Panc1 (cell line): ENCODE results near the gene SLC25A13. TPM values are rescaled to one million over a fixed set of nuclear protein-coding genes. Genes with fewer than 3 reads are reported as not detected.

Source experiments
- ATAC-seq: fragments of 200-7000 bp; cut with Tn5 transposase; 2 replicates; pipeline ENCODE4 v1.9.1; 2020; ENCODE audit warnings: mild to moderate bottlenecking, moderate library complexity
- BruUV-seq: library from RNA; stranded (reverse); fragments of 400-500 nt; replicated peaks from 2 replicates; lab custom pipeline; 2021; lab: Mats Ljungman, UMichigan
- CTCF ChIA-PET: fragments of 300-600 bp; sonication (Branson Sonifier 250); formaldehyde crosslinking; loops from one replicate; lab custom pipeline; 2022; ENCODE audit warnings: antibody characterized with exemption; lab: Charles Lee
- POLR2A ChIA-PET: fragments of 300-600 bp; sonication (Branson Sonifier 250); formaldehyde crosslinking; loops from one replicate; lab custom pipeline; 2022; ENCODE audit warnings: antibody characterized with exemption; lab: Charles Lee
- DNase-seq: peaks from one replicate; pipeline ENCODE4 v3.0.0-alpha.2; 2010; ENCODE audit warnings: low read depth, low spot score
- H3K27ac ChIP-seq: 2 replicates; pipeline ENCODE4 v1.5.1; 2011; ENCODE audit warnings: mild to moderate bottlenecking, low read length, inconsistent platforms
- H3K27me3 ChIP-seq: fragments of 200-500 bp; sonication (Bioruptor generic); 2 replicates; pipeline ENCODE4 v1.6.0; 2014; ENCODE audit warnings: low read length, inconsistent platforms; ENCODE audit not compliant: control insufficient read depth, insufficient read depth
- H3K36me3 ChIP-seq: fragments of 200-500 bp; sonication (Bioruptor generic); 2 replicates; pipeline ENCODE4 v1.5.1; 2014; ENCODE audit warnings: inconsistent platforms, mild to moderate bottlenecking, low read length, moderate library complexity; ENCODE audit not compliant: control insufficient read depth, insufficient read depth
- H3K4me1 ChIP-seq: 2 replicates; pipeline ENCODE4 v1.5.1; 2011; ENCODE audit warnings: inconsistent platforms, mild to moderate bottlenecking, low read length, moderate library complexity; ENCODE audit not compliant: control insufficient read depth, insufficient read depth
- H3K4me3 ChIP-seq, 2 experiments: 2 replicates each; pipeline ENCODE4 v1.5.1; 2011 to 2012; ENCODE audit warnings: low read depth in 2 of 2, low read length in 2 of 2, mild to moderate bottlenecking in 2 of 2, inconsistent platforms in 1 of 2, moderate library complexity in 1 of 2
- H3K9me3 ChIP-seq: fragments of 200-500 bp; sonication (Bioruptor generic); 2 replicates; pipeline ENCODE4 v1.5.1; 2014; ENCODE audit warnings: low read depth, mild to moderate bottlenecking, inconsistent platforms, low read length, moderate library complexity; ENCODE audit not compliant: control insufficient read depth, insufficient read depth
- POLR2AphosphoS5 ChIP-seq: IDR thresholded peaks from 2 replicates; pipeline ENCODE4 v1.6.1; 2012; ENCODE audit warnings: mild to moderate bottlenecking, low read depth, low read length, moderate library complexity
- SIN3A ChIP-seq: IDR thresholded peaks from 2 replicates; pipeline ENCODE4 v1.6.1; 2012; ENCODE audit warnings: low read depth, mild to moderate bottlenecking, low read length, moderate library complexity, borderline replicate concordance; ENCODE audit not compliant: insufficient read depth
- TCF7L2 ChIP-seq: IDR thresholded peaks from 2 replicates; pipeline ENCODE4 v1.6.1; 2011; ENCODE audit warnings: mild to moderate bottlenecking, low read depth, low read length, inconsistent platforms
- in situ Hi-C: cut with HindIII; loops from 2 replicates; pipeline ENCODE4 v1.10.0; 2016; ENCODE audit warnings: low sequenced_read_pairs, low pct_unique_long_range_greater_than_20kb
- intact Hi-C: fragments of 100-400 bp; cut with micrococcal nuclease; formaldehyde crosslinking; loops from one replicate; pipeline ENCODE4 v1.10.0; 2022; ENCODE audit not compliant: unreplicated experiment
- total RNA-seq: library from RNA; stranded (reverse); gene quantifications from one replicate; pipeline ENCODE4 v1.2.1, GENCODE V29; 2021; ENCODE audit not compliant: unreplicated experiment
- TF ChIP-seq, protein P1 (sequence below), 2 experiments: IDR thresholded peaks; 2 replicates each; pipeline ENCODE4 v1.6.1; 2011 to 2012; ENCODE audit warnings: low read depth in 2 of 2, control low read depth in 1 of 2, low read length in 1 of 2, mild to moderate bottlenecking in 1 of 2, moderate library complexity in 1 of 2; ENCODE audit not compliant: insufficient read depth in 1 of 2
- TF ChIP-seq, protein P2 (sequence below): fragments of 450-650 bp; IDR thresholded peaks from 2 replicates; pipeline ENCODE4 v1.5.1; 2017; ENCODE audit warnings: mild to moderate bottlenecking

Gene SLC25A13
- total RNA-seq, 1 experiment from 2014 or later = 69.4 TPM

DNA sequence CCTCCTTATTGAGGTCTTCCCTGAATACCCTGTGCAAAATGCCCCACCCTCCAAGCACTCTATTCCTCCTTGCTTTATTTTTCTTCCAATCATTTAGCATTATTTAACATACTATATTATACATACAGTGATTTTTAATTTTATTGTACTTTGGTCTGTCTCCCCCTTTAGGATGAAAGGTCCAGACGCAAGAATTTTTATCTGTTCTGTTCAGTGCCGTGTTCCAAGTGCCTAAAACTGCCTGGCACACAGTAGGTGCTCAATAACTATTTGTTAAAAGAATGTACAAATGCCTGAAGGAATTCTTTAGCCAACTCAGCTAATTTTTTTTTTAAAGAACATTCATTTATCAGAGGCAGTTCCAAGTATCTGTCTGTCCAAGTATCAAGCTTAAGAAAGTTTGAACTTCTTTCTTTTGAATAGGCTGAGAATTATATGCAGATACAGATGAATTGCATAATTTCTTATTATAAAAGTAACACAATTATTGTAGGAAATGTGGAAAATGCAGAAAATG, 34.1 kb upstream of the SLC25A13 start:
- intact Hi-C loops (no loop called here), in situ Hi-C loops (no loop called here)
- no TSS peak for BruUV-seq
- CTCF ChIA-PET = no interaction called here
- Histone ChIP-seq H3K27ac (no peak overlapping the region), H3K36me3 (no peaks in the 10 kb centered on the region), H3K27me3 (no peaks in the 10 kb centered on the region; the same call in 1 of the 2 replicates), H3K4me3 (no peak overlapping the region), H3K4me1 (no peaks in the 10 kb centered on the region), H3K9me3 (no peaks in the 10 kb centered on the region)
- TF ChIP-seq, protein P1, sequence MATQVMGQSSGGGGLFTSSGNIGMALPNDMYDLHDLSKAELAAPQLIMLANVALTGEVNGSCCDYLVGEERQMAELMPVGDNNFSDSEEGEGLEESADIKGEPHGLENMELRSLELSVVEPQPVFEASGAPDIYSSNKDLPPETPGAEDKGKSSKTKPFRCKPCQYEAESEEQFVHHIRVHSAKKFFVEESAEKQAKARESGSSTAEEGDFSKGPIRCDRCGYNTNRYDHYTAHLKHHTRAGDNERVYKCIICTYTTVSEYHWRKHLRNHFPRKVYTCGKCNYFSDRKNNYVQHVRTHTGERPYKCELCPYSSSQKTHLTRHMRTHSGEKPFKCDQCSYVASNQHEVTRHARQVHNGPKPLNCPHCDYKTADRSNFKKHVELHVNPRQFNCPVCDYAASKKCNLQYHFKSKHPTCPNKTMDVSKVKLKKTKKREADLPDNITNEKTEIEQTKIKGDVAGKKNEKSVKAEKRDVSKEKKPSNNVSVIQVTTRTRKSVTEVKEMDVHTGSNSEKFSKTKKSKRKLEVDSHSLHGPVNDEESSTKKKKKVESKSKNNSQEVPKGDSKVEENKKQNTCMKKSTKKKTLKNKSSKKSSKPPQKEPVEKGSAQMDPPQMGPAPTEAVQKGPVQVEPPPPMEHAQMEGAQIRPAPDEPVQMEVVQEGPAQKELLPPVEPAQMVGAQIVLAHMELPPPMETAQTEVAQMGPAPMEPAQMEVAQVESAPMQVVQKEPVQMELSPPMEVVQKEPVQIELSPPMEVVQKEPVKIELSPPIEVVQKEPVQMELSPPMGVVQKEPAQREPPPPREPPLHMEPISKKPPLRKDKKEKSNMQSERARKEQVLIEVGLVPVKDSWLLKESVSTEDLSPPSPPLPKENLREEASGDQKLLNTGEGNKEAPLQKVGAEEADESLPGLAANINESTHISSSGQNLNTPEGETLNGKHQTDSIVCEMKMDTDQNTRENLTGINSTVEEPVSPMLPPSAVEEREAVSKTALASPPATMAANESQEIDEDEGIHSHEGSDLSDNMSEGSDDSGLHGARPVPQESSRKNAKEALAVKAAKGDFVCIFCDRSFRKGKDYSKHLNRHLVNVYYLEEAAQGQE (IDR thresholded peaks at IDR 0.05; ENCODE audit: insufficient read depth in 1 of 2, low read depth in 2 of 2, low read length in 1 of 2) = no peak
- TF ChIP-seq, protein P2, sequence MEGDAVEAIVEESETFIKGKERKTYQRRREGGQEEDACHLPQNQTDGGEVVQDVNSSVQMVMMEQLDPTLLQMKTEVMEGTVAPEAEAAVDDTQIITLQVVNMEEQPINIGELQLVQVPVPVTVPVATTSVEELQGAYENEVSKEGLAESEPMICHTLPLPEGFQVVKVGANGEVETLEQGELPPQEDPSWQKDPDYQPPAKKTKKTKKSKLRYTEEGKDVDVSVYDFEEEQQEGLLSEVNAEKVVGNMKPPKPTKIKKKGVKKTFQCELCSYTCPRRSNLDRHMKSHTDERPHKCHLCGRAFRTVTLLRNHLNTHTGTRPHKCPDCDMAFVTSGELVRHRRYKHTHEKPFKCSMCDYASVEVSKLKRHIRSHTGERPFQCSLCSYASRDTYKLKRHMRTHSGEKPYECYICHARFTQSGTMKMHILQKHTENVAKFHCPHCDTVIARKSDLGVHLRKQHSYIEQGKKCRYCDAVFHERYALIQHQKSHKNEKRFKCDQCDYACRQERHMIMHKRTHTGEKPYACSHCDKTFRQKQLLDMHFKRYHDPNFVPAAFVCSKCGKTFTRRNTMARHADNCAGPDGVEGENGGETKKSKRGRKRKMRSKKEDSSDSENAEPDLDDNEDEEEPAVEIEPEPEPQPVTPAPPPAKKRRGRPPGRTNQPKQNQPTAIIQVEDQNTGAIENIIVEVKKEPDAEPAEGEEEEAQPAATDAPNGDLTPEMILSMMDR = no peak; the same call in 1 of the 2 replicates
- TF ChIP-seq SIN3A = no peak
- no peak for TF ChIP-seq POLR2AphosphoS5
- no peak for TF ChIP-seq TCF7L2
- no peak for DNase-seq
- no peak for ATAC-seq
- POLR2A ChIA-PET = no interaction called here

DNA sequence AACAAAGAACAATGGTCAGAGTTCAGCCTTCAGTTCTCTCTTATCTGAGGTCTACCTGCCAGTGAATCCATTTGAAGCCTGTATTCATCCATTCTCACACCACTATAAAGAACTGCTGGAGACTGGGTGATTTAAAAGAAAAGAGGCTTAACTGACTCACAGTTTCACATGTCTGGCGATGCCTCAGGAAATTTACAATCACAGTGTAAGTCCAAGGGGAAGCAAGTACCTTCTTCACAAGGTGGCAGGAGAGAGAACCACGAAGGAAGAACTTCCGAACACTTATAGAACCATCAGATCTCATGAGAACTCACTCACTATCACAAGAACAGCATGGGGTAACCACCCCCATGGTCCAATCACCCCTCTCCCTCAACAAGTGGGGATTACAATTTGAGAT, 33.0 kb upstream of the SLC25A13 start:
- Histone ChIP-seq H3K9me3 (no peaks in the 10 kb centered on the region), H3K36me3 (no peaks in the 10 kb centered on the region), H3K27me3 (no peaks in the 10 kb centered on the region; the same call in 1 of the 2 replicates), H3K4me3 (no peak overlapping the region), H3K27ac (no peak overlapping the region), H3K4me1 (no peaks in the 10 kb centered on the region)
- no peak for DNase-seq
- in situ Hi-C loops = no loop called here
- TF ChIP-seq, protein P2 = no peak
- TF ChIP-seq TCF7L2 (no peak), POLR2AphosphoS5 (no peak), SIN3A (no peak)
- TF ChIP-seq, protein P1 (IDR thresholded peaks at IDR 0.05; ENCODE audit: insufficient read depth in 1 of 2, low read depth in 2 of 2, low read length in 1 of 2) = no peak
- POLR2A ChIA-PET = no interaction called here
- CTCF ChIA-PET = no interaction called here
- intact Hi-C loops = no loop called here
- ATAC-seq = no peak
- no TSS peak for BruUV-seq
